Measurements from ENCODE around the gene DNAJC13. TPM values are rescaled to one million over a fixed set of nuclear protein-coding genes. Genes with fewer than 3 reads are reported as not detected.

Gene DNAJC13
- total and polyA plus RNA-seq, 8 donors: 6.5 to 197 (median 46.8) TPM

DNA sequence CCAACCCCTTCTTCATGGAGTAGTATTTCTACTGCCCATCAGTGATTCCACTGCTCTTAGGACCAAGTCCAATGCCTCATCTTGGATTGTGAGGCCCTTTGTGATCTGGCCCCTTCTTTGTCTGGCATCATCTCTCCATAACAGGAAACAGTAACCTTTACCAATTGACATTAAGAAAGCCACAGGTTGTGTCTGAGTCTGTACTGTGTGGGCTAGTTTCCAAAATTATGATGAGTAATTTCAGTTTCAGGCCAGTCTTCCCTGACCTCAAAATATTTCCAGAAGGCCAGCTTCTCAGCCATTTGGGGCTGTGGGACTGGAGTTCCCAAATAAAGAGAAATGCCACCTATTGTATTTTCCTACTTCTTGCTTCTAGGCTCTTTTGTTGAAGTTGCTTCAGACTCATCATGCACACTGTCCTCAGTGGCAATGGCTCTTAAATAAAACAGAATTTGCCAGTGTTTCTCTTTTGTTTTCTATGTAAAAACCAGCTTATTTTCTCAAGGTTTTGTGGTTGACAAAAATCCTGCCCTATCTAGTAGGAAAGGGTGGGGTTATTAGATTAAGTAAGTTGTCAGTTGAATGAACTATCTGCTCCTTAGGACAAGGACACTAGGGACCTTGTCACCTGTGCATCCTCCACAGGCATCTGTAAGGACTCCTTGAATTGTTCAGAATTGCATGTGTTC, 132.7 kb downstream of the DNAJC13 start:
- no peak for DNase-seq
- TF ChIP-seq POLR2AphosphoS5 (IDR thresholded peaks at IDR 0.05): no peak
- no peak for TF ChIP-seq EP300 (IDR thresholded peaks at IDR 0.05)
- no peak for TF ChIP-seq POLR2A (IDR thresholded peaks at IDR 0.05)
- TF ChIP-seq, protein P1, sequence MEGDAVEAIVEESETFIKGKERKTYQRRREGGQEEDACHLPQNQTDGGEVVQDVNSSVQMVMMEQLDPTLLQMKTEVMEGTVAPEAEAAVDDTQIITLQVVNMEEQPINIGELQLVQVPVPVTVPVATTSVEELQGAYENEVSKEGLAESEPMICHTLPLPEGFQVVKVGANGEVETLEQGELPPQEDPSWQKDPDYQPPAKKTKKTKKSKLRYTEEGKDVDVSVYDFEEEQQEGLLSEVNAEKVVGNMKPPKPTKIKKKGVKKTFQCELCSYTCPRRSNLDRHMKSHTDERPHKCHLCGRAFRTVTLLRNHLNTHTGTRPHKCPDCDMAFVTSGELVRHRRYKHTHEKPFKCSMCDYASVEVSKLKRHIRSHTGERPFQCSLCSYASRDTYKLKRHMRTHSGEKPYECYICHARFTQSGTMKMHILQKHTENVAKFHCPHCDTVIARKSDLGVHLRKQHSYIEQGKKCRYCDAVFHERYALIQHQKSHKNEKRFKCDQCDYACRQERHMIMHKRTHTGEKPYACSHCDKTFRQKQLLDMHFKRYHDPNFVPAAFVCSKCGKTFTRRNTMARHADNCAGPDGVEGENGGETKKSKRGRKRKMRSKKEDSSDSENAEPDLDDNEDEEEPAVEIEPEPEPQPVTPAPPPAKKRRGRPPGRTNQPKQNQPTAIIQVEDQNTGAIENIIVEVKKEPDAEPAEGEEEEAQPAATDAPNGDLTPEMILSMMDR (IDR thresholded peaks at IDR 0.05): no peak
- Histone ChIP-seq H3K4me1 (peaks cover 0 to 25% (median 15%) of the 10 kb centered on the region in 4 donors), H3K27ac (no peak overlapping the region), H3K36me3 (no peaks in the 10 kb centered on the region), H3K9me3 (no peaks in the 10 kb centered on the region), H3K4me3 (no peak overlapping the region), H3K27me3 (no peaks in the 10 kb centered on the region)
- intact Hi-C loops (cut with DNase I; ENCODE audit: low total_unique reads): no loop called here

DNA sequence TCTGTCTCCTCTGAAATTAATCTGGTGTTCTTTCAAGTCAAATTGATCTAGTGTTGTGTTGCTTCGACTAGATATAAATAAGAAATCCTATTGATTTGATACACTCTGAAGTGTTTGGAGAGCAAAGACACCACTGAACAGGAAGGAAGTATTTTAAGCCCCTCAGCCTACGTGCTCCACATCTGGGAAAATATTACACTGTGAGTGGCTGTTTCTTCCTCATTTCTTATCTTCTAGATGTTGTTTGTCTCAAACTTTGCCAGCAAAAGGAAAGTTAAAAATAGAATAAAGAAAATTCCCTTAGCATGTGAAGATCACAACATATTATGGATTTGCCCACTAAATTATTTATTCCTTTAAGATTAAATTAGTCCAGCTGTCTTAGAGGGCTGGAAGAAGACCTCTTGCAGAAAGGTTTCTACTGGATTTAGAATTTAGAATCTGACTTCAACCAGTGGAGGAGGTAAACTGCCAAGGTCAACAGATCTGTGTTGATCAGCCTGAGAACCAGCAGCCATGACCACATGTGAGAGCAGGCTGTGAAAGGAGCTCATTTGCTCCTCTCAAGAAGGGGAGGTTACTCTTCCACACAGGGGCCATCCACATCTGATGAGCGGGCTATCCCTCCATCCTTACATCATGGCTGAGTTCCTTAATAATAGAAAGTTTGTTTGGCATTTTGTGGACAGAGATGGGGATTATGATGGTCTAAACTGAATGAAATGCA, 133.4 kb downstream of the DNAJC13 start:
- Histone ChIP-seq H3K36me3 (no peaks in the 10 kb centered on the region), H3K4me3 (no peak overlapping the region), H3K4me1 (peaks cover 0 to 25% (median 15%) of the 10 kb centered on the region in 4 donors), H3K27me3 (no peaks in the 10 kb centered on the region), H3K9me3 (no peaks in the 10 kb centered on the region), H3K27ac (no peak overlapping the region)
- no peak for DNase-seq
- WGBS, 5 donors: 48 to 67% (median 59%) methylated on average over 3 of the region's 3 CpGs
- intact Hi-C loops (cut with DNase I; ENCODE audit: low total_unique reads): no loop called here
- TF ChIP-seq POLR2A (IDR thresholded peaks at IDR 0.05) (no peak), POLR2AphosphoS5 (IDR thresholded peaks at IDR 0.05) (no peak), EP300 (IDR thresholded peaks at IDR 0.05) (no peak)
- TF ChIP-seq, protein P1 (IDR thresholded peaks at IDR 0.05): no peak

DNA sequence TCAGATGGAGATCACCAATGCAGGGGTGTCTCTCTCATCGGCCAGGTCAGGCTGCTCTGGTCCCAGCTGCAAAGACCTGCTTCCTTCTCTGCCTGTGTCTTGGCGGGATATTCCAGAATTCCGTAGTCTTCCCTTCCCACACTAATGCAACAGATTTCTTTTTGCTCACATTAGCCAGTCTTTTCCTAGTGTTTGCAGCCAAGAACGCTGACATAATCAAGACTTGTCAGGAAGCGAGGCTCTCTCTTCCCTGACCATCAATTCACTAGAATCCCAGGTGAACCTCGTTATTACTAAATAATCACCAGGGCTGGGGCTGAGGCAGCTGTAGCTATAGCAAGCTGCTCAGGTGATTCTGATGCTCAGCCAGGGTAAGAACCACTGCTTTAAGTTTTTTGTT, 136.5 kb downstream of the DNAJC13 start:
- Histone ChIP-seq H3K9me3 (no peaks in the 10 kb centered on the region), H3K27me3 (no peaks in the 10 kb centered on the region), H3K36me3 (peaks cover 0 to 17% (median 9%) of the 10 kb centered on the region in 4 donors), H3K4me3 (no peak overlapping the region), H3K4me1 (peaks cover 0 to 25% (median 18%) of the 10 kb centered on the region in 4 donors), H3K27ac (no peak overlapping the region)
- TF ChIP-seq POLR2A (IDR thresholded peaks at IDR 0.05): no peak
- TF ChIP-seq, protein P1 (IDR thresholded peaks at IDR 0.05): no peak
- no peak for TF ChIP-seq EP300 (IDR thresholded peaks at IDR 0.05)
- TF ChIP-seq POLR2AphosphoS5 (IDR thresholded peaks at IDR 0.05): no peak
- WGBS, 5 donors: 68 to 85% (median 81%) methylated on average over 6 of the region's 6 CpGs
- intact Hi-C loops (cut with DNase I; ENCODE audit: low total_unique reads): no loop called here
- peak in 1 of 2 donors; percentile 54 for DNase-seq

DNA sequence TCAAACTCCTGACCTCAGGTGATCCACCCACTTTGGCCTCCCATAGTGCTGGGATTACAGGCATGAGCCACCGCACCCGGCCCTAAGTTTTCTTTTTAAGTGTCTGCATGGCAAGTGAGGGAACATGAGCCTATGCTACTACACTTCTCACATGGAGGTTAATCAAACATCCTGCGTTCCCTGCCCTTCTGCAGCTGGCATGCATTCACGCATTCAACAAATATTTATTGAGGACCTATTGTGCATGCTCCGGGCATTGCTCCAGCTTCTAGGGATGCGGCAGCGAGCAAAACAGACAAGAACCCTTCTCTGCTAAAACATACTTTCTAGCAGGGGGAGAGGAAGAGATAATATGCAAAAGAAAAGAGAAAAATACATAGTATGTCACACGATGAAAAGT, 137.1 kb downstream of the DNAJC13 start:
- Histone ChIP-seq H3K36me3 (peaks cover 0 to 24% (median 15%) of the 10 kb centered on the region in 4 donors), H3K4me3 (no peak overlapping the region), H3K27ac (no peak overlapping the region), H3K27me3 (no peaks in the 10 kb centered on the region), H3K9me3 (no peaks in the 10 kb centered on the region), H3K4me1 (peaks cover 0 to 25% (median 18%) of the 10 kb centered on the region in 4 donors)
- peak; percentile 48 to 54 for DNase-seq
- 18 to 48% (median 37%) methylated on average over 8 of the region's 8 CpGs for WGBS, 5 donors
- intact Hi-C loops (cut with DNase I; ENCODE audit: low total_unique reads): no loop called here
- TF ChIP-seq EP300 (IDR thresholded peaks at IDR 0.05): no peak
- TF ChIP-seq, protein P1 (IDR thresholded peaks at IDR 0.05): no peak
- TF ChIP-seq POLR2A (IDR thresholded peaks at IDR 0.05): no peak
- no peak for TF ChIP-seq POLR2AphosphoS5 (IDR thresholded peaks at IDR 0.05)
